Coronary artery (tissue), 2 donors: ENCODE results near the gene CSNK1A1.
"Not testable (repeated sequence)": the region's sequence is repeated elsewhere in the genome, so short reads cannot be mapped to it uniquely, and the experiment has no call there.

ENCODE experiments used
- DNase-seq: peaks from one replicate; pipeline ENCODE4 v3.0.0-alpha.2; 2017; ENCODE audit warnings: low spot score
- H3K27ac ChIP-seq, 2 donors: fragments of 200-600 bp; sonication (generic); one replicate each; pipeline ENCODE4 v1.5.1; 2016 to 2019
- H3K4me3 ChIP-seq: fragments of 200-600 bp; sonication (generic); 2 replicates; pipeline ENCODE4 v1.5.1; 2016; ENCODE audit warnings: mild to moderate bottlenecking, moderate library complexity
- TF ChIP-seq, protein P1 (sequence below): fragments of 200-600 bp; sonication (generic); IDR thresholded peaks from one replicate; pipeline ENCODE4 v1.5.1; 2019; ENCODE audit warnings: antibody characterized with exemption

CSNK1A1 gene

DNA sequence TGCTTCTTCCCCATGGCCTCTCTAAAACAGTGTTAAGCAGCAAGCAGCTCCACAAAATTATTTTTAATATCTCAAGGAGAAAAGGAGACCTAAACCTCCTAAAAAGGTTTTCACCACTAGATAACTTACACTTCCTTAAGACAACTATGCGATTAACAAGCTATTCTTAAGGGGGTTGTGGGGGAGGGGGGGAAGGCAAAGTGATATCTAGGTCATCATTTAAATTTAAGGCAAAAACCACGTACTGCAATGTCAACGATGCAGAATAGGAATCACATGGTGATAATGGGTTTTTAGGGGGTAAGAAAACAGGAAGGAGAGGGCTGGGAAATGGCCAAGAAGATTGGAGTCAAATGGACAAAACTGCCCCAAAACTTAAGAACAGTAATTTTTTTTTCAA lies 32.6 kb downstream of the CSNK1A1 start:
- TF ChIP-seq, protein P1, sequence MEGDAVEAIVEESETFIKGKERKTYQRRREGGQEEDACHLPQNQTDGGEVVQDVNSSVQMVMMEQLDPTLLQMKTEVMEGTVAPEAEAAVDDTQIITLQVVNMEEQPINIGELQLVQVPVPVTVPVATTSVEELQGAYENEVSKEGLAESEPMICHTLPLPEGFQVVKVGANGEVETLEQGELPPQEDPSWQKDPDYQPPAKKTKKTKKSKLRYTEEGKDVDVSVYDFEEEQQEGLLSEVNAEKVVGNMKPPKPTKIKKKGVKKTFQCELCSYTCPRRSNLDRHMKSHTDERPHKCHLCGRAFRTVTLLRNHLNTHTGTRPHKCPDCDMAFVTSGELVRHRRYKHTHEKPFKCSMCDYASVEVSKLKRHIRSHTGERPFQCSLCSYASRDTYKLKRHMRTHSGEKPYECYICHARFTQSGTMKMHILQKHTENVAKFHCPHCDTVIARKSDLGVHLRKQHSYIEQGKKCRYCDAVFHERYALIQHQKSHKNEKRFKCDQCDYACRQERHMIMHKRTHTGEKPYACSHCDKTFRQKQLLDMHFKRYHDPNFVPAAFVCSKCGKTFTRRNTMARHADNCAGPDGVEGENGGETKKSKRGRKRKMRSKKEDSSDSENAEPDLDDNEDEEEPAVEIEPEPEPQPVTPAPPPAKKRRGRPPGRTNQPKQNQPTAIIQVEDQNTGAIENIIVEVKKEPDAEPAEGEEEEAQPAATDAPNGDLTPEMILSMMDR, result no peak
- no peak for DNase-seq
- Histone ChIP-seq H3K27ac (peak overlapping the region in 1 of 2 donors; percentile 5), H3K4me3 (no peak overlapping the region)

DNA sequence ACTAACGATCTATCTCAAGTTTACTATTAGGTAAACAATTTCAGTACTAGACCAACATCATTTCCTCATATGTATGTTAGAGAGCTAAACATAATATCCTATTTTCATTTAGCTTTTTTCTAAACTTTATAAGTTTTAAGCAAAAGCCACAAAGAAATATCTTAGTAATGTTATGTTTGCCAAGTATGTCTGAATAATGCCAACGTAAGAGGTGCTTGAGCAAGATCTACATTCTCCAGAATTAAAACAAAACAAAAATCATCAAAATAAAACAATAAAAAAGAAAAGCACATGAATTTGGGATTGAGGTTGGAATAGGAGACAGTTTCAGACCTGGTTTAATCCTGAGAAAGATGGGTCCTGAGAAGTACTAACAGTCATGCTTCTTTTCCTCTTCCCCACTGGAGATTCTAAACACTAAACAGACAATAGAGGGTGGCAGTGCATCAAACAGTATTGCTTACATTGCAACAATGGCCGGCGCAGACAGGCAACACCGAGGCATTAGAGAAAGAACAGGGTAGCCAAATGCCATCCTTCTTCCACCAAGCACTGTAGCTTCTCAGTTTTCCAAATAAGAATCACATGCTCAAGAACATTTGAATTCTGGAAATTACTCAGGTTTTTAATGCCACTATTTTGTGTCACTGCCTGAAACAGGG lies 33.6 kb downstream of the CSNK1A1 start:
- peak overlapping the region; percentile 47 for H3K4me3 ChIP-seq
- no peak for DNase-seq
- TF ChIP-seq, protein P1, result no peak
- H3K27ac ChIP-seq, result peak overlapping the region in 1 of 2 donors; percentile 47

DNA sequence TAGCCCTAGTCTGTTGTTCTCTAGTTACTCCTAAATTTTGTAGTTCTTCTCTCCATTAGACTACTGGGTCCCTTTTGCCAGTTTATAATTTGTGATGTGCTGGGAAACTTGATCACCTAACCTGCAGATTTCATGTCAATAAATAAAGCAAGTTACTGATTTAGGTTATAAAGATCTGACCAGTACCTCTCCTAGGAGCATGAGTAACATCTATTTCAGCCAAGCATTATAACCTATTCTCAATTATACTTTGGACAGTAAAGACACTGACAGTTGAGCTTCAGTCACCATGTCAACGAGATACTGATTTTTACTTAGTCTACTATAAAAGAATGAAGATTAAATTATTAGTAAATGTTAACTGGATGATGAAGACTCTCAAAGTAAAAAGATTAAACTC lies 36.7 kb downstream of the CSNK1A1 start:
- H3K27ac ChIP-seq, result no peak overlapping the region
- TF ChIP-seq, protein P1, result no peak

GRCh38 chr5:149513372-149513947 lies 37.8 kb downstream of the CSNK1A1 start:
- H3K27ac ChIP-seq, result peak overlapping the region in 1 of 2 donors; percentile 21
- not testable (repeated sequence) for DNase-seq, H3K4me3 ChIP-seq

More for the DNA sequence above, 36.7 kb downstream of the CSNK1A1 start:
- DNase-seq, result no peak
- H3K4me3 ChIP-seq, result no peak overlapping the region

DNA sequence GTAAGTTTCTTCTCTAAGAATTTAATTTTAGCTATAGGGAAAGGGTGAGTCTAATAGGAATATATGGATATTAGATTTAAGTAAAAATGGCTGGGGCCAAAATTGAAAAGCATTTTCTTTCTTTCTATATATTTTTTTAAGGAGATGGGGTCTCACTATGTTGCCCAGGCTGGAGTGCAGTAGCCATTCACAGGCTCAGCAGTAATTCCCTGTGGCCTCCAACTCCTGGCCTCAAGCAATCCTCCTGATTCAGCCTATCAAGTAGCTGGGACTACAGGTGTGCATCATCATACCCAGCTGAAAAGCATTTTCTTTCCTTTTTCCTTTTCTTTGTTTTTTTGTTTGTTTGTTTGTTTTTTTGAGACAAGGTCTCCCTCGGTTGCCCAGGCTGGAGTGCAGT lies 41.1 kb downstream of the CSNK1A1 start:
- Histone ChIP-seq H3K27ac (no peak overlapping the region), H3K4me3 (no peak overlapping the region)
- DNase-seq, result no peak
- TF ChIP-seq, protein P1, result no peak

GRCh38 chr5:149504677-149505076 lies 46.6 kb downstream of the CSNK1A1 start:
- H3K27ac ChIP-seq, result no peak overlapping the region

GRCh38 chr5:149503006-149503405 lies 48.2 kb downstream of the CSNK1A1 start:
- H3K27ac ChIP-seq, result no peak overlapping the region
- TF ChIP-seq, protein P1, result no peak

More at GRCh38 chr5:149504677-149505076, 46.6 kb downstream of the CSNK1A1 start:
- DNase-seq, result no peak
- H3K4me3 ChIP-seq, result no peak overlapping the region
- TF ChIP-seq, protein P1, result no peak

More at GRCh38 chr5:149503006-149503405, 48.2 kb downstream of the CSNK1A1 start:
- H3K4me3 ChIP-seq, result no peak overlapping the region
- DNase-seq, result no peak
